CD4-positive, CD25-positive, alpha-beta regulatory T cell (primary cell): ENCODE measurements around the gene TSC22D3. TPM values are rescaled to one million over a fixed set of nuclear protein-coding genes. Genes with fewer than 3 reads are reported as not detected.

Source experiments
- ATAC-seq, 2 donors: fragments of 150-1000 bp; cut with Tn5 transposase; one replicate each; pipeline ENCODE4 v1.10.0; 2021; ENCODE audit warnings: low read depth in 2 of 2, moderate number of reproducible peaks in 2 of 2, moderate library complexity in 1 of 2
- DNase-seq, 3 donors: peaks; one replicate each; pipeline versions ENCODE4 v3.0.0 to v3.0.0-alpha.2; 2012 to 2022; ENCODE audit warnings: mixed read lengths in 1 of 3
- H3K27ac ChIP-seq: one replicate; pipeline ENCODE4 v1.7.0; 2013; ENCODE audit warnings: mild to moderate bottlenecking, low read length; ENCODE audit not compliant: insufficient read depth, poor library complexity, severe bottlenecking
- H3K27me3 ChIP-seq: one replicate; pipeline ENCODE4 v1.7.0; 2013; ENCODE audit warnings: low read length; ENCODE audit not compliant: control insufficient read depth, insufficient read depth
- H3K36me3 ChIP-seq: one replicate; pipeline ENCODE4 v1.7.0; 2013; ENCODE audit warnings: mild to moderate bottlenecking, low read length, moderate library complexity; ENCODE audit not compliant: control insufficient read depth, insufficient read depth
- H3K4me1 ChIP-seq: 2 replicates; pipeline ENCODE4 v1.7.0; 2013; ENCODE audit warnings: mild to moderate bottlenecking, low read length; ENCODE audit not compliant: insufficient read depth, control insufficient read depth, poor library complexity, severe bottlenecking
- H3K4me3 ChIP-seq: one replicate; pipeline ENCODE4 v1.7.0; 2013; ENCODE audit warnings: low read depth, mild to moderate bottlenecking, low read length, moderate library complexity
- H3K9me3 ChIP-seq, 2 experiments: 1 replicate in 1 of 2; 2 replicates in 1 of 2; pipeline ENCODE4 v1.7.0; 2013; ENCODE audit warnings: low read length in 2 of 2, mild to moderate bottlenecking in 1 of 2, moderate library complexity in 1 of 2; ENCODE audit not compliant: control insufficient read depth in 2 of 2
- H3K27ac Mint-ChIP-seq, 3 donors: one replicate each; pipeline ENCODE4 v1.8.0; 2020 to 2022; ENCODE audit warnings: mild to moderate bottlenecking in 3 of 3, mixed read lengths in 3 of 3, moderate library complexity in 2 of 3
- H3K27me3 Mint-ChIP-seq: one replicate; pipeline ENCODE4 v1.8.0; 2022; ENCODE audit warnings: mild to moderate bottlenecking, mixed read lengths
- H3K36me3 Mint-ChIP-seq: one replicate; pipeline ENCODE4 v1.8.0; 2020; ENCODE audit warnings: mixed read lengths
- H3K4me1 Mint-ChIP-seq, 4 donors: one replicate each; pipeline ENCODE4 v1.8.0; 2020 to 2022; ENCODE audit warnings: mixed read lengths in 4 of 4, mild to moderate bottlenecking in 1 of 4
- H3K4me3 Mint-ChIP-seq, 4 donors: one replicate each; pipeline ENCODE4 v1.8.0; 2020 to 2022; ENCODE audit warnings: mild to moderate bottlenecking in 4 of 4, mixed read lengths in 4 of 4, moderate library complexity in 3 of 4
- H3K9me3 Mint-ChIP-seq, 7 donors: one replicate each; pipeline ENCODE4 v1.8.0; 2020 to 2022; ENCODE audit warnings: mixed read lengths in 7 of 7, mild to moderate bottlenecking in 3 of 7, moderate library complexity in 2 of 7
- polyA plus RNA-seq, 4 donors: library from polyadenylated mRNA; unstranded; fragments of 300-500 nt; fragmentation: Illumina TruSeq; gene quantifications; one replicate each; pipeline ENCODE4 v1.2.3, GENCODE V29; 2021
- total RNA-seq: library from RNA; stranded (reverse); gene quantifications from one replicate; pipeline ENCODE4 v1.2.3, GENCODE V29; 2022

The TSC22D3 gene
- total and polyA plus RNA-seq, 5 donors from 2014 or later, result 624 to 2,718 (median 1,073) TPM

DNA sequence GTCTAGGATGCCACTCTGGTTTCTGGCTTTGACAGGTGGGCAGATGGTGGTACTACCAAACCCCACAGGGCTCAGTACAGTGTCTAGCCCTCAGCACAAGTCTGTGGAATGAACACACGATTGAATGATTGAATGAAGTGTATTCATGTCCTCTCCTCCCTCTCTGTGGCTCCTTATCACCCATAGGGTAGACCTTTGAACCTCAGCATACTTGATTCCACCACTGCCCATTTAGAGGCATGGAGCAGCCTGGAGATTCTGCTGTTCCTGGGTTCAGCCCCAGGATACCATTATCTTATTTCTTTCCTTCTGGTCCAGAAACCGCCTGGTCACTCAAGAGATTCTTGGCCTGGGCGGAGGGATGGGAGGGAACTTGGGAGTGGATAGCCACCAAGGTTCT is 93.3 kb downstream of the TSC22D3 start:
- Mint-ChIP-seq H3K4me3 (peak overlapping the region in 1 of 4 donors; percentile 12), H3K4me1 (peaks cover 0 to 59% (median 23%) of the 10 kb centered on the region in 4 donors), H3K27ac (peak overlapping the region in 2 of 3 donors; percentile 42 to 87)

DNA sequence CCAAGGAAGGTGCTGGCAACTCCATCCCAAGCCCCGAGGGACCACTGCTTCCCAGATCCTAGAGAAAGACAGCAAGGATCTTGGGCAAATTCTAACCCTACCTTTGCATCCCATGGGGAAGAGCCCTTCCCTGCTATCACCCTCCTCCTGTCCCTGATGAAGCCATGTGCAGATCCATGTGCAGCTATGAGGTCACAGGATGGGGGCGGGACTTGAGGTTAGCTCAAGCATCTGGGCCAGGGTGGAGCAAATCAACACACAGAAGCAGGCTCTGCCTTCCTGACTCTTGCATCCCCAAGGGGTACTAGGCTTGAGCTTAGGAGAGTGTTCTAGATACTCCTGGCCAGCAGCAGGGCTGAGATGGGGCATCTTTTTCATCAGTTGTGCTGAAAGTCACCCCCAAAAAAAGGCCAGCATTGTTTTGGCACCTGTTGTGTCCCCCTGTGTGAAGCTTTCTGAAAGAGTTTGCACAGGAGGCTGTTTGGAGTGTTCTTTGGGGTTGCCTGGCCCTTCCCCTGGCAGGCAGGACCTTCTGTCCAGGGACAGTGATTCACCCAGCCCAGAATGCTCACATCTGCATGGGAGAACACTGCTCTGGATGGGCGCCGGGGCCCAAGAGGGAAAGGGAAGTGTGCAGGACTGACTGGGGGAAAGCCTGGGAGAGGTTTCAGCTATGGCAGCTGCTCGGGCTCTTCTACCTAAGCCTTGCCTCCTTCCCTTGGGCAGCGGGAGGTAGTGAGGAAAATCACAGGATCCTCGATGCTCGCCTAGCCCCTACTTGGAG is 96.4 kb downstream of the TSC22D3 start:
- Mint-ChIP-seq H3K36me3 (no peaks in the 10 kb centered on the region), H3K27me3 (no peaks in the 10 kb centered on the region), H3K4me3 (peak overlapping the region; percentile 70 to 94 (median 78)), H3K9me3 (peaks cover 0 to 1% (median 0%) of the 10 kb centered on the region in 7 donors), H3K27ac (peak overlapping the region; percentile 89 to 98 (median 98)), H3K4me1 (peaks cover 15 to 72% (median 41%) of the 10 kb centered on the region in 4 donors)
- Histone ChIP-seq H3K36me3 (no peaks in the 10 kb centered on the region), H3K4me1 (peaks cover 51% of the 10 kb centered on the region), H3K27ac (peak overlapping the region; percentile 98), H3K9me3 (no peaks in the 10 kb centered on the region), H3K27me3 (no peaks in the 10 kb centered on the region), H3K4me3 (peak overlapping the region; percentile 40)
- peak; percentile 58 to 90 (median 85) for DNase-seq
- peak; percentile 53 to 58 for ATAC-seq

More for the DNA sequence above, 93.3 kb downstream of the TSC22D3 start:
- ATAC-seq (no peak), DNase-seq (no peak)
- Histone ChIP-seq H3K4me3 (no peak overlapping the region), H3K9me3 (no peaks in the 10 kb centered on the region), H3K27me3 (no peaks in the 10 kb centered on the region), H3K36me3 (no peaks in the 10 kb centered on the region), H3K27ac (no peak overlapping the region), H3K4me1 (peaks cover 27% of the 10 kb centered on the region)
- Mint-ChIP-seq H3K27me3 (no peaks in the 10 kb centered on the region), H3K9me3 (no peaks in the 10 kb centered on the region), H3K36me3 (no peaks in the 10 kb centered on the region)

- ATAC-seq, result no peak
- no peaks in the 10 kb centered on the region for H3K36me3 ChIP-seq
- peaks cover 62% of the 10 kb centered on the region for H3K4me1 ChIP-seq
- peak overlapping the region; percentile 98 for H3K27ac ChIP-seq
- peaks cover 23 to 79% (median 40%) of the 10 kb centered on the region in 4 donors for H3K4me1 Mint-ChIP-seq
- H3K4me3 ChIP-seq, result no peak overlapping the region
- peaks cover 0 to 1% (median 0%) of the 10 kb centered on the region in 7 donors for H3K9me3 Mint-ChIP-seq
- H3K27ac Mint-ChIP-seq, result peak overlapping the region; percentile 82 to 98 (median 98)
- no peaks in the 10 kb centered on the region for H3K27me3 ChIP-seq
- H3K27me3 Mint-ChIP-seq, result peaks cover 5% of the 10 kb centered on the region
- H3K36me3 Mint-ChIP-seq, result no peaks in the 10 kb centered on the region
- no peaks in the 10 kb centered on the region for H3K9me3 ChIP-seq
- DNase-seq, result no peak
- peak overlapping the region in 3 of 4 donors; percentile 70 to 94 (median 89) for H3K4me3 Mint-ChIP-seq
These were observed 97.7 kb downstream of the TSC22D3 start for GRCh38 chrX:107677909-107678308.

DNA sequence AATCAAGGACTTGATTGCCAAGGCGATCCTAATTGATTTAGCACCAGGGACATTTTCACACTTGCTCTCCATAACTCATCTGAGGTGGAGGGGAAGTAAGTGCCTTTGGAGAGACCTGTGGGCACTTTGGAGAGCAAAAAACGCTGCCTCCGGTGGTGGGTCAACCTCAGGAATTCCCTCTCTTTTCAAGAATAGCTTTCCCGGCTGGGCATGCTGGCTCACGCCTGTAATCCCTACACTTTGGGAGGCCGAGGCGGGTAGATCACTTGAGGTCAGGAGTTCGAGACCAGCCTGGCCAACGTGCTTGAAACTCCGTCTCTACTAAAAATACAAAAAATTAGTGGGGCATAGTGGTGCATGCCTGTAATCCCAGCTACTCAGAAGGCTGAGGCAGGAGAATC is 98.1 kb downstream of the TSC22D3 start:
- Histone ChIP-seq H3K4me3 (peak overlapping the region; percentile 74), H3K36me3 (no peaks in the 10 kb centered on the region), H3K9me3 (no peaks in the 10 kb centered on the region), H3K4me1 (peaks cover 66% of the 10 kb centered on the region), H3K27me3 (no peaks in the 10 kb centered on the region), H3K27ac (peak overlapping the region; percentile 98)
- Mint-ChIP-seq H3K36me3 (no peaks in the 10 kb centered on the region), H3K27me3 (peaks cover 7% of the 10 kb centered on the region), H3K9me3 (peaks cover 0 to 1% (median 0%) of the 10 kb centered on the region in 7 donors), H3K27ac (peak overlapping the region; percentile 97 to 98 (median 98)), H3K4me3 (peak overlapping the region; percentile 88 to 94 (median 90)), H3K4me1 (peaks cover 24 to 82% (median 42%) of the 10 kb centered on the region in 4 donors)
- ATAC-seq, result no peak
- DNase-seq, result no peak

GRCh38 chrX:107676559-107677378 is 98.8 kb downstream of the TSC22D3 start:
- peaks cover 66% of the 10 kb centered on the region for H3K4me1 ChIP-seq
- no peaks in the 10 kb centered on the region for H3K36me3 Mint-ChIP-seq
- peak overlapping the region; percentile 88 to 96 (median 93) for H3K4me3 Mint-ChIP-seq
- H3K9me3 ChIP-seq, result no peaks in the 10 kb centered on the region
- H3K27me3 Mint-ChIP-seq, result peaks cover 7% of the 10 kb centered on the region
- H3K27ac ChIP-seq, result peak overlapping the region; percentile 98
- ATAC-seq (no peak), DNase-seq (peak; percentile 29 to 62 (median 39))
- H3K9me3 Mint-ChIP-seq, result peaks cover 0 to 1% (median 0%) of the 10 kb centered on the region in 7 donors
- H3K27ac Mint-ChIP-seq, result peak overlapping the region; percentile 97 to 98 (median 98)
- peak overlapping the region; percentile 74 for H3K4me3 ChIP-seq
- no peaks in the 10 kb centered on the region for H3K27me3 ChIP-seq
- H3K36me3 ChIP-seq, result no peaks in the 10 kb centered on the region
- peaks cover 24 to 85% (median 42%) of the 10 kb centered on the region in 4 donors for H3K4me1 Mint-ChIP-seq

- DNase-seq, result peak in 2 of 3 donors; percentile 22 to 28
- Histone ChIP-seq H3K9me3 (no peaks in the 10 kb centered on the region), H3K27me3 (no peaks in the 10 kb centered on the region), H3K4me1 (peaks cover 66% of the 10 kb centered on the region), H3K36me3 (no peaks in the 10 kb centered on the region), H3K4me3 (peak overlapping the region; percentile 74), H3K27ac (peak overlapping the region; percentile 98)
- Mint-ChIP-seq H3K9me3 (peaks cover 0 to 1% (median 0%) of the 10 kb centered on the region in 7 donors), H3K27ac (peak overlapping the region; percentile 98), H3K4me3 (peak overlapping the region; percentile 88 to 96 (median 93)), H3K27me3 (peaks cover 7% of the 10 kb centered on the region), H3K4me1 (peaks cover 24 to 89% (median 41%) of the 10 kb centered on the region in 4 donors), H3K36me3 (no peaks in the 10 kb centered on the region)
- ATAC-seq, result no peak
These were observed 99.6 kb downstream of the TSC22D3 start for GRCh38 chrX:107675823-107676555.

DNA sequence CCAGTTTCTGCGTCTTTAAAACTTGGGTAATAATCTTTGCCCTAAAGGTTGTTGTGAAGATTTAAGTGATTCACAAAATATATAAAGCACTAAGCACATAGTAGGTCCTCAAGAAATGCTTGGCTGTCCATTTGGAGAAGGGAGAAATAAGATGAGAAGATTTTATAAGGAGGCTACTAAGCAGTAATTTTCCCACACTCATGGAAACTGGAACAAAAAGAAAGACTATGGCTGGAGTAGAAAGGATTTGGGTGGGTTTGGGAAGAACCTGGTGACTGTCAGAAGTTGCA is 100.3 kb downstream of the TSC22D3 start:
- H3K27ac Mint-ChIP-seq, result peak overlapping the region; percentile 98
- no peak for ATAC-seq
- peaks cover 66% of the 10 kb centered on the region for H3K4me1 ChIP-seq

More for the DNA sequence above, 100.3 kb downstream of the TSC22D3 start:
- peaks cover 7% of the 10 kb centered on the region for H3K27me3 Mint-ChIP-seq
- Histone ChIP-seq H3K36me3 (no peaks in the 10 kb centered on the region), H3K9me3 (no peaks in the 10 kb centered on the region), H3K4me3 (peak overlapping the region; percentile 74), H3K27me3 (no peaks in the 10 kb centered on the region), H3K27ac (peak overlapping the region; percentile 98)
- H3K36me3 Mint-ChIP-seq, result no peaks in the 10 kb centered on the region
- no peak for DNase-seq
- peaks cover 21 to 83% (median 36%) of the 10 kb centered on the region in 4 donors for H3K4me1 Mint-ChIP-seq
- H3K9me3 Mint-ChIP-seq, result peaks cover 0 to 1% (median 0%) of the 10 kb centered on the region in 7 donors
- H3K4me3 Mint-ChIP-seq, result peak overlapping the region; percentile 88 to 96 (median 93)
